Vagina (tissue), 2 donors: Measurements from ENCODE around the gene PPHLN1.

Experiments
- POLR2A ChIP-seq, 2 donors: fragments of 450-650 bp; IDR thresholded peaks; one replicate each; pipeline ENCODE4 v1.6.1; 2017; ENCODE audit warnings: antibody characterized with exemption in 2 of 2, mild to moderate bottlenecking in 2 of 2, moderate library complexity in 2 of 2
- TF ChIP-seq, protein P1 (sequence below), 3 experiments: fragments of 450-650 bp in 2 of 3; fragments of 200-600 bp in 1 of 3; sonication (generic) in 1 of 3; IDR thresholded peaks; one replicate each; pipeline ENCODE4 v1.5.1; 2017 to 2019; ENCODE audit warnings: antibody characterized with exemption in 3 of 3, mild to moderate bottlenecking in 2 of 3, moderate library complexity in 2 of 3

DNA sequence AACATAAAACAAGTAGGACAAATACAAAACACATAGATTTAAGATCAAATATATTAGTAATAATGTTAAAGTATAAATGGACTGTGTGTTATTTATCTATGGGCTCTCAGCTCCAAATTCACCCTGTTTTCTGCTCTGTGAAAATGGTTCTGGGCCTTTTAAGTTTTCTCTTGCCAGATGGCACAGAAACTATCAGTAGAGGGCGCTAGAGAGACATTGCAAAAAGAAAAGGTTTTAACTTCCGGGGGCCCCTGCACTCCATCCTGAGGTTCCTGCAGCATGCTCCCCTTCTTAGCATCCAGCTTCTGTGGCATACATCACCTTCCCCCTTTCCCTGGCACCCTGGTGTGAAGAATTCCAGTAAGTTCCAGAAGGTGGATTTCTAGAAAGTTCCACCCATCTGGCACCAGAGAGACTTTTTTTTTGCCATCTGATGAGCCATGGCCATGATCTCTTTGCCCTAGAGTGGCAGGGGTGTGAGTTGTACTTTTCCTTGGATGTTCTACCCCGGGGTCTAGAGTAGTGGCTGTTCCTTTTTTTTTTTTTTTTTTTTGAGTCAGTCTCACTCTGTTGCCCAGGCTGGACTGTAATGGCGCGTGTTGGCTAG, 29.4 kb upstream of the PPHLN1 start:
- no peak for TF ChIP-seq POLR2A (IDR thresholded peaks at IDR 0.05)
- TF ChIP-seq, protein P1, sequence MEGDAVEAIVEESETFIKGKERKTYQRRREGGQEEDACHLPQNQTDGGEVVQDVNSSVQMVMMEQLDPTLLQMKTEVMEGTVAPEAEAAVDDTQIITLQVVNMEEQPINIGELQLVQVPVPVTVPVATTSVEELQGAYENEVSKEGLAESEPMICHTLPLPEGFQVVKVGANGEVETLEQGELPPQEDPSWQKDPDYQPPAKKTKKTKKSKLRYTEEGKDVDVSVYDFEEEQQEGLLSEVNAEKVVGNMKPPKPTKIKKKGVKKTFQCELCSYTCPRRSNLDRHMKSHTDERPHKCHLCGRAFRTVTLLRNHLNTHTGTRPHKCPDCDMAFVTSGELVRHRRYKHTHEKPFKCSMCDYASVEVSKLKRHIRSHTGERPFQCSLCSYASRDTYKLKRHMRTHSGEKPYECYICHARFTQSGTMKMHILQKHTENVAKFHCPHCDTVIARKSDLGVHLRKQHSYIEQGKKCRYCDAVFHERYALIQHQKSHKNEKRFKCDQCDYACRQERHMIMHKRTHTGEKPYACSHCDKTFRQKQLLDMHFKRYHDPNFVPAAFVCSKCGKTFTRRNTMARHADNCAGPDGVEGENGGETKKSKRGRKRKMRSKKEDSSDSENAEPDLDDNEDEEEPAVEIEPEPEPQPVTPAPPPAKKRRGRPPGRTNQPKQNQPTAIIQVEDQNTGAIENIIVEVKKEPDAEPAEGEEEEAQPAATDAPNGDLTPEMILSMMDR (IDR thresholded peaks at IDR 0.05) = no peak
